SH-SY5Y (cell line): Measurements from ENCODE around the gene HIGD1C.

Experiments
- GATA2 ChIP-seq: IDR thresholded peaks from 2 replicates; pipeline ENCODE4 v1.6.1; 2011; ENCODE audit warnings: mild to moderate bottlenecking, low read depth, low read length
- GATA3 ChIP-seq: IDR thresholded peaks from 2 replicates; pipeline ENCODE4 v1.6.1; 2011; ENCODE audit warnings: low read depth, mild to moderate bottlenecking, low read length, moderate library complexity

DNA sequence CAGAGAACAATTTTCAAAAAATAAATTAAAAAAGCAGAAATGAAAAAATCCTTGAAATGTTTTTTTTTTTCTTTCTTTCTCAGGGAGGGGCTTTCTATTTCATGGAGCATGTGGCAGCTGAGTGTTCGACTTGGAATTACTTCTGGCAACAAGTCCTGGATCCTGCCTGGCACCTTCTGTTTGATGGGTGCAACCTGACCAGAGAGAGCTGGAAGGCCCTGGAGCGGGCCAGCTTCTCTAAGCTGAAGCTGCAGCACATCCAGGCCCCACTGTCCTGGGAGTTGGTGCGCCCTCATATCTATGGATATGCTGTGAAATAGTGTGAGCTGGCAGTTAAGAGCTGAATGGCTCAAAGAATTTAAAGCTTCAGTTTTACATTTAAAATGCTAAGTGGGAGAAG, 22.5 kb upstream of the HIGD1C start:
- TF ChIP-seq GATA3 (no peak), GATA2 (no peak)
